ENCODE measurements around the gene PPP4R3A.
A peak's percentile ranks its signal among the peaks of the same experiment; 100 is the strongest.
"Not testable (repeated sequence)": the region's sequence is repeated elsewhere in the genome, so short reads cannot be mapped to it uniquely, and the experiment has no call there.

PPP4R3A gene

GRCh38 chr14:91510171-91511042, at the start of gene PPP4R3A:
TSS of gene PPP4R3A (minus strand) at chr14:91510310. CDS start at chr14:91509647, 663 bp downstream.
- DNase-seq: peak; percentile 93

GRCh38 chr14:91555531-91555930, 45.4 kb upstream of the PPP4R3A start:
- no peak for DNase-seq

- DNase-seq: no peak
These were observed 44.6 kb upstream of the PPP4R3A start for GRCh38 chr14:91554535-91555332.

GRCh38 chr14:91548108-91548507, 38.0 kb upstream of the PPP4R3A start:
- no peak for DNase-seq

GRCh38 chr14:91545946-91546716, 36.0 kb upstream of the PPP4R3A start:
- DNase-seq: no peak

GRCh38 chr14:91545204-91545603, 35.1 kb upstream of the PPP4R3A start:
- no peak for DNase-seq

- no peak for DNase-seq
These were observed 26.2 kb upstream of the PPP4R3A start for GRCh38 chr14:91536327-91536726.

- DNase-seq: not testable (repeated sequence)
These were observed 23.9 kb upstream of the PPP4R3A start for GRCh38 chr14:91534059-91534458.

- no peak for DNase-seq
These were observed 23.5 kb upstream of the PPP4R3A start for GRCh38 chr14:91533623-91534022.

- no peak for DNase-seq
These were observed 13.9 kb upstream of the PPP4R3A start for GRCh38 chr14:91523972-91524371.

GRCh38 chr14:91521061-91521640, 11.0 kb upstream of the PPP4R3A start:
- DNase-seq: peak; percentile 24 to 64

- no peak for DNase-seq
These were observed 10.0 kb upstream of the PPP4R3A start for GRCh38 chr14:91520138-91520537.

- DNase-seq: no peak
These were observed 9.3 kb upstream of the PPP4R3A start for GRCh38 chr14:91519239-91520036.

- no peak for DNase-seq
These were observed 6.7 kb upstream of the PPP4R3A start for GRCh38 chr14:91516663-91517388.

- no peak for DNase-seq
These were observed 5.9 kb upstream of the PPP4R3A start for GRCh38 chr14:91515979-91516378.

GRCh38 chr14:91511043-91511383, 903 bp upstream of the PPP4R3A start:
- no peak for DNase-seq

- DNase-seq: no peak
These were observed 286 bp downstream of the PPP4R3A start for GRCh38 chr14:91509878-91510170.

GRCh38 chr14:91509083-91509877, 830 bp downstream of the PPP4R3A start:
- DNase-seq: peak; percentile 33 to 39

GRCh38 chr14:91508105-91508504, 2.0 kb downstream of the PPP4R3A start:
- no peak for DNase-seq

- DNase-seq: no peak
These were observed 3.9 kb downstream of the PPP4R3A start for GRCh38 chr14:91506226-91506625.

Data from CD4-positive, alpha-beta T cell treated with Interleukin-4 for 1 hour (primary cell).